Measurements from ENCODE around the gene AIRE. TPM values are rescaled to one million over a fixed set of nuclear protein-coding genes. Genes with fewer than 3 reads are reported as not detected.

Gene AIRE
- polyA plus RNA-seq, 1 donor: 14.3 TPM

GRCh38 chr21:44317871-44318270, 32.2 kb downstream of the AIRE start:
- Histone ChIP-seq H3K4me1 (ENCODE audit: control insufficient read depth, insufficient read depth, low read length) (no peaks in the 10 kb centered on the region), H3K27me3 (ENCODE audit: control insufficient read depth, insufficient read depth, low read length) (no peaks in the 10 kb centered on the region), H3K4me3 (ENCODE audit: low read length) (no peak overlapping the region), H3K36me3 (ENCODE audit: control insufficient read depth, insufficient read depth, low read length) (peaks cover 90% of the 10 kb centered on the region), H3K9me3 (ENCODE audit: control insufficient read depth, low read depth, low read length) (no peaks in the 10 kb centered on the region), H3K27ac (ENCODE audit: low read length) (no peak overlapping the region)
- no CpG with 5 or more reads among the region's 22 CpGs for WGBS (ENCODE audit: insufficient coverage, low lambda C conversion rate)
- DNase-seq: no peak

GRCh38 chr21:44318489-44319285, 33.0 kb downstream of the AIRE start:
- DNase-seq: no peak
- no peaks in the 10 kb centered on the region for H3K4me1 ChIP-seq (ENCODE audit: control insufficient read depth, insufficient read depth, low read length)
- H3K9me3 ChIP-seq (ENCODE audit: control insufficient read depth, low read depth, low read length): no peaks in the 10 kb centered on the region
- H3K27me3 ChIP-seq (ENCODE audit: control insufficient read depth, insufficient read depth, low read length): no peaks in the 10 kb centered on the region
- WGBS (ENCODE audit: insufficient coverage, low lambda C conversion rate): no CpG with 5 or more reads among the region's 25 CpGs
- peaks cover 85% of the 10 kb centered on the region for H3K36me3 ChIP-seq (ENCODE audit: control insufficient read depth, insufficient read depth, low read length)
- no peak overlapping the region for H3K4me3 ChIP-seq (ENCODE audit: low read length)
- H3K27ac ChIP-seq (ENCODE audit: low read length): no peak overlapping the region

- no CpG with 5 or more reads among the region's 35 CpGs for WGBS (ENCODE audit: insufficient coverage, low lambda C conversion rate)
- no peak overlapping the region for H3K27ac ChIP-seq (ENCODE audit: low read length)
- no peaks in the 10 kb centered on the region for H3K9me3 ChIP-seq (ENCODE audit: control insufficient read depth, low read depth, low read length)
- no peaks in the 10 kb centered on the region for H3K27me3 ChIP-seq (ENCODE audit: control insufficient read depth, insufficient read depth, low read length)
- DNase-seq: no peak
- H3K36me3 ChIP-seq (ENCODE audit: control insufficient read depth, insufficient read depth, low read length): peaks cover 88% of the 10 kb centered on the region
- no peaks in the 10 kb centered on the region for H3K4me1 ChIP-seq (ENCODE audit: control insufficient read depth, insufficient read depth, low read length)
- no peak overlapping the region for H3K4me3 ChIP-seq (ENCODE audit: low read length)
Measured at GRCh38 chr21:44319407-44320065, 33.9 kb downstream of the AIRE start.

GRCh38 chr21:44320847-44321246, 35.2 kb downstream of the AIRE start:
- peaks cover 3% of the 10 kb centered on the region for H3K9me3 ChIP-seq (ENCODE audit: control insufficient read depth, low read depth, low read length)
- no CpG with 5 or more reads among the region's 13 CpGs for WGBS (ENCODE audit: insufficient coverage, low lambda C conversion rate)
- H3K4me1 ChIP-seq (ENCODE audit: control insufficient read depth, insufficient read depth, low read length): no peaks in the 10 kb centered on the region
- DNase-seq: no peak
- no peak overlapping the region for H3K27ac ChIP-seq (ENCODE audit: low read length)
- H3K27me3 ChIP-seq (ENCODE audit: control insufficient read depth, insufficient read depth, low read length): no peaks in the 10 kb centered on the region
- H3K36me3 ChIP-seq (ENCODE audit: control insufficient read depth, insufficient read depth, low read length): peaks cover 88% of the 10 kb centered on the region
- H3K4me3 ChIP-seq (ENCODE audit: low read length): no peak overlapping the region

- Histone ChIP-seq H3K4me3 (ENCODE audit: low read length) (no peak overlapping the region), H3K36me3 (ENCODE audit: control insufficient read depth, insufficient read depth, low read length) (peaks cover 88% of the 10 kb centered on the region), H3K4me1 (ENCODE audit: control insufficient read depth, insufficient read depth, low read length) (no peaks in the 10 kb centered on the region), H3K27me3 (ENCODE audit: control insufficient read depth, insufficient read depth, low read length) (no peaks in the 10 kb centered on the region), H3K27ac (ENCODE audit: low read length) (no peak overlapping the region), H3K9me3 (ENCODE audit: control insufficient read depth, low read depth, low read length) (peaks cover 3% of the 10 kb centered on the region)
- no CpG with 5 or more reads among the region's 23 CpGs for WGBS (ENCODE audit: insufficient coverage, low lambda C conversion rate)
- no peak for DNase-seq
Measured at GRCh38 chr21:44321846-44322450, 36.3 kb downstream of the AIRE start.

GRCh38 chr21:44322621-44323325, 37.1 kb downstream of the AIRE start:
- Histone ChIP-seq H3K4me1 (ENCODE audit: control insufficient read depth, insufficient read depth, low read length) (no peaks in the 10 kb centered on the region), H3K4me3 (ENCODE audit: low read length) (no peak overlapping the region), H3K9me3 (ENCODE audit: control insufficient read depth, low read depth, low read length) (peaks cover 3% of the 10 kb centered on the region), H3K36me3 (ENCODE audit: control insufficient read depth, insufficient read depth, low read length) (peaks cover 89% of the 10 kb centered on the region), H3K27ac (ENCODE audit: low read length) (no peak overlapping the region), H3K27me3 (ENCODE audit: control insufficient read depth, insufficient read depth, low read length) (no peaks in the 10 kb centered on the region)
- no peak for DNase-seq
- no CpG with 5 or more reads among the region's 38 CpGs for WGBS (ENCODE audit: insufficient coverage, low lambda C conversion rate)

GRCh38 chr21:44323591-44323990, 37.9 kb downstream of the AIRE start:
- 60% methylated on average over 1 of the region's 20 CpGs for WGBS (ENCODE audit: insufficient coverage, low lambda C conversion rate)
- no peaks in the 10 kb centered on the region for H3K27me3 ChIP-seq (ENCODE audit: control insufficient read depth, insufficient read depth, low read length)
- DNase-seq: no peak

GRCh38 chr21:44324106-44324853, 38.6 kb downstream of the AIRE start:
- Histone ChIP-seq H3K4me3 (ENCODE audit: low read length) (no peak overlapping the region), H3K27ac (ENCODE audit: low read length) (no peak overlapping the region), H3K4me1 (ENCODE audit: control insufficient read depth, insufficient read depth, low read length) (no peaks in the 10 kb centered on the region), H3K27me3 (ENCODE audit: control insufficient read depth, insufficient read depth, low read length) (no peaks in the 10 kb centered on the region), H3K36me3 (ENCODE audit: control insufficient read depth, insufficient read depth, low read length) (peaks cover 79% of the 10 kb centered on the region), H3K9me3 (ENCODE audit: control insufficient read depth, low read depth, low read length) (peaks cover 3% of the 10 kb centered on the region)
- WGBS (ENCODE audit: insufficient coverage, low lambda C conversion rate): no CpG with 5 or more reads among the region's 37 CpGs
- DNase-seq: no peak

More at GRCh38 chr21:44323591-44323990, 37.9 kb downstream of the AIRE start:
- Histone ChIP-seq H3K27ac (ENCODE audit: low read length) (no peak overlapping the region), H3K4me1 (ENCODE audit: control insufficient read depth, insufficient read depth, low read length) (no peaks in the 10 kb centered on the region), H3K9me3 (ENCODE audit: control insufficient read depth, low read depth, low read length) (peaks cover 3% of the 10 kb centered on the region), H3K36me3 (ENCODE audit: control insufficient read depth, insufficient read depth, low read length) (peaks cover 86% of the 10 kb centered on the region), H3K4me3 (ENCODE audit: low read length) (no peak overlapping the region)

- no peak overlapping the region for H3K4me3 ChIP-seq (ENCODE audit: low read length)
- no CpG with 5 or more reads among the region's 11 CpGs for WGBS (ENCODE audit: insufficient coverage, low lambda C conversion rate)
- peaks cover 75% of the 10 kb centered on the region for H3K36me3 ChIP-seq (ENCODE audit: control insufficient read depth, insufficient read depth, low read length)
Measured at GRCh38 chr21:44324854-44325107, 39.1 kb downstream of the AIRE start.

More at GRCh38 chr21:44324854-44325107, 39.1 kb downstream of the AIRE start:
- H3K27ac ChIP-seq (ENCODE audit: low read length): no peak overlapping the region
- H3K27me3 ChIP-seq (ENCODE audit: control insufficient read depth, insufficient read depth, low read length): no peaks in the 10 kb centered on the region
- DNase-seq: no peak
- H3K9me3 ChIP-seq (ENCODE audit: control insufficient read depth, low read depth, low read length): peaks cover 3% of the 10 kb centered on the region
- H3K4me1 ChIP-seq (ENCODE audit: control insufficient read depth, insufficient read depth, low read length): no peaks in the 10 kb centered on the region

Data from large intestine (tissue), 3 donors.